Panc1 (cell line): ENCODE measurements around the gene GPS1.

Source experiments
- POLR2AphosphoS5 ChIP-seq: IDR thresholded peaks from 2 replicates; pipeline ENCODE4 v1.6.1; 2012; ENCODE audit warnings: mild to moderate bottlenecking, low read depth, low read length, moderate library complexity
- SIN3A ChIP-seq: IDR thresholded peaks from 2 replicates; pipeline ENCODE4 v1.6.1; 2012; ENCODE audit warnings: low read depth, mild to moderate bottlenecking, low read length, moderate library complexity, borderline replicate concordance; ENCODE audit not compliant: insufficient read depth
- TCF7L2 ChIP-seq: IDR thresholded peaks from 2 replicates; pipeline ENCODE4 v1.6.1; 2011; ENCODE audit warnings: mild to moderate bottlenecking, low read depth, low read length, inconsistent platforms
- TF ChIP-seq, protein P1 (sequence below): fragments of 450-650 bp; IDR thresholded peaks from 2 replicates; pipeline ENCODE4 v1.5.1; 2017; ENCODE audit warnings: mild to moderate bottlenecking
- TF ChIP-seq, protein P2 (sequence below), 2 experiments: IDR thresholded peaks; 2 replicates each; pipeline ENCODE4 v1.6.1; 2011 to 2012; ENCODE audit warnings: low read depth in 2 of 2, control low read depth in 1 of 2, low read length in 1 of 2, mild to moderate bottlenecking in 1 of 2, moderate library complexity in 1 of 2; ENCODE audit not compliant: insufficient read depth in 1 of 2

DNA sequence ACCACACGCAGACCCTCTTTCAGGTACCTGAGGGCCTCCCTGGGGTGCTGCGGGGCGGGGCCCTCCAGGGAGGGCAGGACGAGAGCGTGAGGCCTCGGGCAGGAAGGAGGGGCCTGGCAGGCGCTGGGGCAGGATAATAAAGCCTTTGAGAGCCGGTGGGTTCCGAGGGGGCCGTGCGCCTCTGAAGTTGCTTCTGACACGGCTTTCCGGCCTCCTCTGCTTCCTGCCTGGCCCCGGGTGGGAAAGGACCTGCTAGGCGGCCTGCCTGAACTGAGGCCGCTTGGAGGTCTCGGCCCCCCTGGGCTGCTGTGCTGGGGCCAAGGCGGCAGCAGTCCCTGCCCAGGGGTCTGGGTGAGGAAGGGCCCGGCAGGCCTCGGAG, 39.4 kb upstream of the GPS1 start:
- TF ChIP-seq, protein P1, sequence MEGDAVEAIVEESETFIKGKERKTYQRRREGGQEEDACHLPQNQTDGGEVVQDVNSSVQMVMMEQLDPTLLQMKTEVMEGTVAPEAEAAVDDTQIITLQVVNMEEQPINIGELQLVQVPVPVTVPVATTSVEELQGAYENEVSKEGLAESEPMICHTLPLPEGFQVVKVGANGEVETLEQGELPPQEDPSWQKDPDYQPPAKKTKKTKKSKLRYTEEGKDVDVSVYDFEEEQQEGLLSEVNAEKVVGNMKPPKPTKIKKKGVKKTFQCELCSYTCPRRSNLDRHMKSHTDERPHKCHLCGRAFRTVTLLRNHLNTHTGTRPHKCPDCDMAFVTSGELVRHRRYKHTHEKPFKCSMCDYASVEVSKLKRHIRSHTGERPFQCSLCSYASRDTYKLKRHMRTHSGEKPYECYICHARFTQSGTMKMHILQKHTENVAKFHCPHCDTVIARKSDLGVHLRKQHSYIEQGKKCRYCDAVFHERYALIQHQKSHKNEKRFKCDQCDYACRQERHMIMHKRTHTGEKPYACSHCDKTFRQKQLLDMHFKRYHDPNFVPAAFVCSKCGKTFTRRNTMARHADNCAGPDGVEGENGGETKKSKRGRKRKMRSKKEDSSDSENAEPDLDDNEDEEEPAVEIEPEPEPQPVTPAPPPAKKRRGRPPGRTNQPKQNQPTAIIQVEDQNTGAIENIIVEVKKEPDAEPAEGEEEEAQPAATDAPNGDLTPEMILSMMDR, result no peak
- TF ChIP-seq TCF7L2 (no peak), POLR2AphosphoS5 (no peak), SIN3A (no peak)
- TF ChIP-seq, protein P2, sequence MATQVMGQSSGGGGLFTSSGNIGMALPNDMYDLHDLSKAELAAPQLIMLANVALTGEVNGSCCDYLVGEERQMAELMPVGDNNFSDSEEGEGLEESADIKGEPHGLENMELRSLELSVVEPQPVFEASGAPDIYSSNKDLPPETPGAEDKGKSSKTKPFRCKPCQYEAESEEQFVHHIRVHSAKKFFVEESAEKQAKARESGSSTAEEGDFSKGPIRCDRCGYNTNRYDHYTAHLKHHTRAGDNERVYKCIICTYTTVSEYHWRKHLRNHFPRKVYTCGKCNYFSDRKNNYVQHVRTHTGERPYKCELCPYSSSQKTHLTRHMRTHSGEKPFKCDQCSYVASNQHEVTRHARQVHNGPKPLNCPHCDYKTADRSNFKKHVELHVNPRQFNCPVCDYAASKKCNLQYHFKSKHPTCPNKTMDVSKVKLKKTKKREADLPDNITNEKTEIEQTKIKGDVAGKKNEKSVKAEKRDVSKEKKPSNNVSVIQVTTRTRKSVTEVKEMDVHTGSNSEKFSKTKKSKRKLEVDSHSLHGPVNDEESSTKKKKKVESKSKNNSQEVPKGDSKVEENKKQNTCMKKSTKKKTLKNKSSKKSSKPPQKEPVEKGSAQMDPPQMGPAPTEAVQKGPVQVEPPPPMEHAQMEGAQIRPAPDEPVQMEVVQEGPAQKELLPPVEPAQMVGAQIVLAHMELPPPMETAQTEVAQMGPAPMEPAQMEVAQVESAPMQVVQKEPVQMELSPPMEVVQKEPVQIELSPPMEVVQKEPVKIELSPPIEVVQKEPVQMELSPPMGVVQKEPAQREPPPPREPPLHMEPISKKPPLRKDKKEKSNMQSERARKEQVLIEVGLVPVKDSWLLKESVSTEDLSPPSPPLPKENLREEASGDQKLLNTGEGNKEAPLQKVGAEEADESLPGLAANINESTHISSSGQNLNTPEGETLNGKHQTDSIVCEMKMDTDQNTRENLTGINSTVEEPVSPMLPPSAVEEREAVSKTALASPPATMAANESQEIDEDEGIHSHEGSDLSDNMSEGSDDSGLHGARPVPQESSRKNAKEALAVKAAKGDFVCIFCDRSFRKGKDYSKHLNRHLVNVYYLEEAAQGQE (IDR thresholded peaks at IDR 0.05; ENCODE audit: insufficient read depth in 1 of 2, low read depth in 2 of 2, low read length in 1 of 2), result no peak
